CD14-positive monocyte (primary cell): ENCODE data around the gene GNPTAB. TPM values are rescaled to one million over a fixed set of nuclear protein-coding genes. Genes with fewer than 3 reads are reported as not detected.

Experiments used
- DNase-seq, 3 donors: peaks; one replicate each; pipeline ENCODE4 v3.0.0-alpha.2; 2011 to 2022
- H2AFZ ChIP-seq: 2 replicates; pipeline ENCODE4 v1.6.0; 2012; ENCODE audit warnings: mild to moderate bottlenecking, low read depth, low read length, inconsistent platforms; ENCODE audit not compliant: insufficient read depth, poor library complexity, severe bottlenecking
- H3K27ac ChIP-seq, 2 donors: 1 replicate in 1 of 2; 2 replicates in 1 of 2; pipeline ENCODE4 v1.5.1; 2012 to 2013; ENCODE audit warnings: low read length in 2 of 2, control low read depth in 1 of 2, inconsistent platforms in 1 of 2, low read depth in 1 of 2, mild to moderate bottlenecking in 1 of 2
- H3K27me3 ChIP-seq, 2 donors: one replicate each; pipeline versions ENCODE4 v1.6.0 to v1.6.1; 2011 to 2013; ENCODE audit warnings: low read length in 2 of 2; ENCODE audit not compliant: control insufficient read depth in 2 of 2, insufficient read depth in 2 of 2
- H3K36me3 ChIP-seq, 2 donors: replicated peaks in 1 of 2; 1 replicate in 1 of 2; 2 replicates in 1 of 2; pipeline versions ENCODE4 v1.5.1 to v1.6.1; 2012 to 2013; ENCODE audit warnings: low read length in 2 of 2, control low read depth in 1 of 2, inconsistent platforms in 1 of 2, mild to moderate bottlenecking in 1 of 2; ENCODE audit not compliant: insufficient read depth in 2 of 2, control insufficient read depth in 1 of 2
- H3K4me1 ChIP-seq, 2 donors: 1 replicate in 1 of 2; 2 replicates in 1 of 2; pipeline versions ENCODE4 v1.5.1 to v1.6.1; 2012 to 2013; ENCODE audit warnings: low read length in 2 of 2, control low read depth in 1 of 2, inconsistent platforms in 1 of 2, mild to moderate bottlenecking in 1 of 2, moderate library complexity in 1 of 2; ENCODE audit not compliant: insufficient read depth in 2 of 2, control insufficient read depth in 1 of 2
- H3K4me2 ChIP-seq: replicated peaks from 2 replicates; pipeline ENCODE3; 2012; ENCODE audit warnings: low read length, moderate library complexity, mild to moderate bottlenecking; ENCODE audit not compliant: poor library complexity, severe bottlenecking; ENCODE audit errors: extremely low read depth
- H3K4me3 ChIP-seq, 3 experiments: fragments of 200-600 bp in 1 of 3; sonication (generic) in 1 of 3; replicated peaks in 1 of 3; 1 replicate in 2 of 3; 2 replicates in 1 of 3; pipeline ENCODE4 v1.5.1; 2011 to 2013; ENCODE audit warnings: low read length in 3 of 3, mild to moderate bottlenecking in 3 of 3, control low read depth in 2 of 3, low read depth in 2 of 3, inconsistent platforms in 1 of 3, moderate library complexity in 1 of 3
- H3K79me2 ChIP-seq: 2 replicates; pipeline ENCODE4 v1.6.0; 2012; ENCODE audit warnings: mild to moderate bottlenecking, control low read depth, inconsistent platforms, low read length, moderate library complexity; ENCODE audit not compliant: insufficient read depth
- H3K9ac ChIP-seq: 2 replicates; pipeline ENCODE4 v1.6.0; 2017; ENCODE audit warnings: low read length, mild to moderate bottlenecking; ENCODE audit not compliant: insufficient read depth, poor library complexity, severe bottlenecking
- H3K9me3 ChIP-seq, 2 donors: replicated peaks in 1 of 2; 1 replicate in 1 of 2; 2 replicates in 1 of 2; pipeline versions ENCODE4 v1.5.1 to v1.6.1; 2012 to 2013; ENCODE audit warnings: low read length in 2 of 2, control low read depth in 1 of 2; ENCODE audit not compliant: control insufficient read depth in 1 of 2, insufficient read depth in 1 of 2
- H4K20me1 ChIP-seq: 2 replicates; pipeline ENCODE4 v1.6.0; 2012; ENCODE audit warnings: mild to moderate bottlenecking, low read length, control low read depth, moderate library complexity; ENCODE audit not compliant: insufficient read depth
- H3K27ac Mint-ChIP-seq, 7 donors: one replicate each; pipeline ENCODE4 v1.8.0; 2020; ENCODE audit warnings: mild to moderate bottlenecking in 7 of 7, mixed read lengths in 7 of 7, moderate library complexity in 6 of 7, inconsistent platforms in 2 of 7
- H3K27me3 Mint-ChIP-seq, 3 donors: one replicate each; pipeline ENCODE4 v1.8.0; 2021 to 2022; ENCODE audit warnings: low read depth in 3 of 3, mild to moderate bottlenecking in 3 of 3, mixed read lengths in 3 of 3, moderate library complexity in 3 of 3, inconsistent platforms in 1 of 3
- H3K36me3 Mint-ChIP-seq, 2 donors: one replicate each; pipeline ENCODE4 v1.8.0; 2020; ENCODE audit warnings: mixed read lengths in 2 of 2, inconsistent platforms in 1 of 2, mild to moderate bottlenecking in 1 of 2
- H3K4me1 Mint-ChIP-seq: one replicate; pipeline ENCODE4 v1.8.0; 2020; ENCODE audit warnings: mild to moderate bottlenecking, mixed read lengths
- H3K4me3 Mint-ChIP-seq, 2 donors: one replicate each; pipeline ENCODE4 v1.8.0; 2020; ENCODE audit warnings: mild to moderate bottlenecking in 2 of 2, mixed read lengths in 2 of 2, moderate library complexity in 1 of 2
- H3K9me3 Mint-ChIP-seq, 7 donors: one replicate each; pipeline ENCODE4 v1.8.0; 2020 to 2022; ENCODE audit warnings: mixed read lengths in 7 of 7, mild to moderate bottlenecking in 6 of 7, moderate library complexity in 6 of 7, inconsistent platforms in 2 of 7
- WGBS: methylation state at CpG from one replicate; pipeline ENCODE4 v1.1.5; 2013; ENCODE audit warnings: missing lambda C conversion rate; ENCODE audit not compliant: insufficient coverage; 5-methylcytosine and 5-hydroxymethylcytosine counted together
- intact Hi-C, 2 donors: fragments of 100-400 bp; cut with micrococcal nuclease; formaldehyde crosslinking; loops; one replicate each; pipeline versions ENCODE4 v1.15.0 to v1.15.1; 2023
- polyA plus RNA-seq, 3 donors: library from polyadenylated mRNA; depleted of rRNA in 1 of 3; unstranded in 2 of 3; stranded (reverse) in 1 of 3; fragments of 300-500 nt in 2 of 3; fragments of >200 nt in 1 of 3; fragmentation: Illumina TruSeq in 2 of 3; gene quantifications; 1 replicate in 2 of 3; 2 replicates in 1 of 3; pipeline ENCODE4 v1.2.3, GENCODE V29; 2012 to 2021
- TF ChIP-seq, protein P1 (sequence below): fragments of 200-600 bp; IDR thresholded peaks from one replicate; pipeline ENCODE4 v1.8.0; 2022; ENCODE audit warnings: antibody characterized with exemption, mild to moderate bottlenecking

Gene GNPTAB
- polyA plus RNA-seq, 3 donors: 14.4 to 29.1 (median 24.1) TPM

DNA sequence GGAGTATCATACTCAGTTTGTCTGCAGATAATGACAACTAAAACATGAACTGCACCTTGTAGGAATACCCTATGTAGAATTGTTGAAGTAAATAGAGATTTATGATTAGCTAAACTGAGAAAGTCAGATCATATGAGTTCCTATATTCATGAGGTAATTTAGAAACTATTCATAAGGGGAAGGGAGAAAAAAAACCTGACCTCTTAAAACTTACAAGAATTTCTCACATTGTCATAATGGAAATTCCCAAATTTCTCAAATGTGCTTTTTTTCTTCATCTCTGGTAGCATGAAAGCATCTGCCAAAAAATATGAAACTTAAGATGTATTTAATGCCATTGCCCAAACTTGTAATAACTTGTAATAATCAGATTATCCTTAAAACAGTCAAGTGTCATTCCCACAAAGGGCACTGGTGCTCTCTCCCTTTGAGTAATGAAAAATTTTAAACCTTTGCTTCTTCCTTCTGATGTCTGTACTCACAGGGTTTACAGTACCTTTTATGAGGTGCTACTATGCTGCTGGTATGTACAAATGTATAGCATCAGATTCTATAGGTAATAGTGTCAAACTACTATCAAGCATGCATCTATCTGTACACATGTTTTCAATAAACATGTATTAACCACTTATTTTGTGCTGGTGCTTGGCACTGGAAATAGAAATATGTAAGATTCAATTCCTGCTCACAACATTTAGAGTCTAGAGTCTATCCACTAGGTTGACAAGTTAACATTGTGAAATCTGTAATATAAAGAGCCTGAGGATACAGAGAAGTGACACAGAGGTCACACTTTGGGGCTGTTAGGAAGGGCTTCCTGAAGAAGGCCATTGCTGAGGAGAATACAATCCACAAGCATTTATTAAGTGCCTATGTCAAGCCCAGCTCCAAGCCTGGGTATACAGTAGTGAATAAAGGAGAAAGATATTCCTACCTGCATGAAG, 29.2 kb upstream of the GNPTAB start:
- H3K4me1 Mint-ChIP-seq: peaks cover 38% of the 10 kb centered on the region
- H2AFZ ChIP-seq: no peak overlapping the region
- H3K9me3 ChIP-seq: peaks cover 0 to 4% of the 10 kb centered on the region in 2 donors
- peaks cover under 1 to 2% of the 10 kb centered on the region in 2 donors for H3K36me3 Mint-ChIP-seq
- no peaks in the 10 kb centered on the region for H3K79me2 ChIP-seq
- no peak overlapping the region for H3K4me3 ChIP-seq
- peak overlapping the region; percentile 41 to 85 (median 71) for H3K27ac Mint-ChIP-seq
- H3K4me1 ChIP-seq: peaks cover 47 to 59% of the 10 kb centered on the region in 2 donors
- peak in 2 of 3 donors; percentile 53 to 91 for DNase-seq
- H3K9me3 Mint-ChIP-seq: peaks cover 5 to 12% (median 10%) of the 10 kb centered on the region in 7 donors
- TF ChIP-seq, protein P1, sequence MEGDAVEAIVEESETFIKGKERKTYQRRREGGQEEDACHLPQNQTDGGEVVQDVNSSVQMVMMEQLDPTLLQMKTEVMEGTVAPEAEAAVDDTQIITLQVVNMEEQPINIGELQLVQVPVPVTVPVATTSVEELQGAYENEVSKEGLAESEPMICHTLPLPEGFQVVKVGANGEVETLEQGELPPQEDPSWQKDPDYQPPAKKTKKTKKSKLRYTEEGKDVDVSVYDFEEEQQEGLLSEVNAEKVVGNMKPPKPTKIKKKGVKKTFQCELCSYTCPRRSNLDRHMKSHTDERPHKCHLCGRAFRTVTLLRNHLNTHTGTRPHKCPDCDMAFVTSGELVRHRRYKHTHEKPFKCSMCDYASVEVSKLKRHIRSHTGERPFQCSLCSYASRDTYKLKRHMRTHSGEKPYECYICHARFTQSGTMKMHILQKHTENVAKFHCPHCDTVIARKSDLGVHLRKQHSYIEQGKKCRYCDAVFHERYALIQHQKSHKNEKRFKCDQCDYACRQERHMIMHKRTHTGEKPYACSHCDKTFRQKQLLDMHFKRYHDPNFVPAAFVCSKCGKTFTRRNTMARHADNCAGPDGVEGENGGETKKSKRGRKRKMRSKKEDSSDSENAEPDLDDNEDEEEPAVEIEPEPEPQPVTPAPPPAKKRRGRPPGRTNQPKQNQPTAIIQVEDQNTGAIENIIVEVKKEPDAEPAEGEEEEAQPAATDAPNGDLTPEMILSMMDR: no peak
- H3K27me3 Mint-ChIP-seq: peaks cover 0 to 4% (median 1%) of the 10 kb centered on the region in 3 donors
- no peak overlapping the region for H3K9ac ChIP-seq
- no peaks in the 10 kb centered on the region for H4K20me1 ChIP-seq
- H3K27ac ChIP-seq: peak overlapping the region in 1 of 2 donors; percentile 62
- no peak overlapping the region for H3K4me2 ChIP-seq
- H3K36me3 ChIP-seq: no peaks in the 10 kb centered on the region
- no peaks in the 10 kb centered on the region for H3K27me3 ChIP-seq
- intact Hi-C loops: loop anchor here in 1 of 2 donors (10.0 kb wide), 1 partner anchor 45 kb away; no protein-coding TSS in a partner anchor
- no peak overlapping the region for H3K4me3 Mint-ChIP-seq

DNA sequence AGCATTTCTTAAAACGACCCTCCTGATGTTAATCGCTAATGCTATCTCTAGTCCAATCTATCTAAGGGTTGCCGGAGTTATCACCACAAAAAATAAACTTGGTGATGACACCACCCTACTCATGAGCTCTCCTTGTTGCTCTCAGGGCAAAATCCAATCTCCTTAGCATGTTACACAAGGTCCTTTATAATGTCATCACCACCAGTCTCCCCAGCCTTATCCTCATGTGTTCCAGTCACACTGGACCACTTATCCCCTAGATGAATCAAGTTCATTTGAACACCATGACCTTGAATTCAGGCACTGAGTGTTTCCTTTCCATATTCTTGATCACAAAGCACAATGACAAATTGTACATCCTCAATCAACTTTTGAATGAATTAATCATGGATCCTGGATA, 27.6 kb upstream of the GNPTAB start:
- peaks cover 0 to 1% (median 1%) of the 10 kb centered on the region in 3 donors for H3K27me3 Mint-ChIP-seq
- no peak overlapping the region for H3K4me2 ChIP-seq
- no peak overlapping the region for H3K4me3 Mint-ChIP-seq
- H3K79me2 ChIP-seq: no peaks in the 10 kb centered on the region
- H3K4me1 Mint-ChIP-seq: peaks cover 41% of the 10 kb centered on the region
- H3K4me1 ChIP-seq: peaks cover 43 to 58% of the 10 kb centered on the region in 2 donors
- TF ChIP-seq, protein P1: no peak
- H3K4me3 ChIP-seq: no peak overlapping the region
- DNase-seq: peak in 1 of 3 donors; percentile 63
- intact Hi-C loops: loop anchor here in 1 of 2 donors (10.0 kb wide), 1 partner anchor 46 kb away; no protein-coding TSS in a partner anchor
- H3K27ac Mint-ChIP-seq: no peak overlapping the region
- no peaks in the 10 kb centered on the region for H3K36me3 ChIP-seq
- H3K36me3 Mint-ChIP-seq: peaks cover 0 to 2% of the 10 kb centered on the region in 2 donors
- no peaks in the 10 kb centered on the region for H4K20me1 ChIP-seq
- no peaks in the 10 kb centered on the region for H3K27me3 ChIP-seq
- whole genome bisulfite sequencing: 100% methylated on average over 3 of the region's 3 CpGs
- no peak overlapping the region for H3K9ac ChIP-seq
- H3K9me3 Mint-ChIP-seq: peaks cover 4 to 12% (median 9%) of the 10 kb centered on the region in 7 donors
- no peak overlapping the region for H3K27ac ChIP-seq
- H2AFZ ChIP-seq: no peak overlapping the region
- peaks cover 0 to 4% of the 10 kb centered on the region in 2 donors for H3K9me3 ChIP-seq
